Measurements from ENCODE around the gene NUBPL. TPM values are rescaled to one million over a fixed set of nuclear protein-coding genes. Genes with fewer than 3 reads are reported as not detected.

Gene NUBPL
- polyA plus RNA-seq, 1 experiment: 9.3 TPM

DNA sequence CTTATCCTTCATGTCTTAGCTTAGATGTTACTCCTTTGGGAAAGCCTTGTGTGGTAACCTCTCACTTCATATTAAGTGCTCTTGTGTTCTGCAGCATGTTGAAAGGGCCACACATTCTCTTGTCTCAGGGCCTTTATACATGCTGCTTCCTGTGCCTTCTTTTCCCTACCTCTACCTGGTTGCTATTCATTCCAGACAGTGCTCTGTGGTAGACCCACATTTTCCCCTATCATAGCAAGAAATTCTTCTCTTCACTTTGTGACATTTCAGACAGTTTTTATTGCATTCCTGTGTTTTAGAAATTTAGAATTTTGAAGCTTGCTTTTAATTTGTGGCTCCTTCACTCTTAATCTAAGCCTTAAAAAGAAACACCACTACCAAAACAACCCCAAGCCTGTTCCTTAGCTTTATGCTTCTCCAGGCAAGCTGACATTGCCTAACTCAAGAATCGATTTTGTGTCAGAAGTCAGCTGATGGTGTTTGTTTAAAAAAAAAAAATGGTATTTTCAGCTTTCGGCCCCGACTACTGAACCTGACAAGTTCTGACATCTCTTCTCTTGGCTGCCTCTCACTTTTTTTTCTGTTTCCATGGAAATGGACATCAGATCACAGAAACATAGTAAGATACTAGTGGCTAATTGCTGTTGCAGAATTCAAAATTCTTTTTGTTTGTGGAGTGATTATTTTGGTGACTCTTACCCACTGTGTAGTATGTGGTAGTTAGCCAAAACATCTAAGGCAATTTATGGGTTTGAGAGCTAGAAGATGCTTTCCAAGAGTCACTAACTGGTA lies 156.3 kb downstream of the NUBPL start:
- peaks cover 1% of the 10 kb centered on the region; the same call in 1 of the 2 replicates for H3K9me3 ChIP-seq (ENCODE audit: control insufficient read depth, insufficient read depth, low read length)
- DNase-seq (ENCODE audit: low read depth, low spot score): no peak
- no peaks in the 10 kb centered on the region for H3K27me3 ChIP-seq (ENCODE audit: control insufficient read depth, insufficient read depth, low read length)
- no peak overlapping the region for H3K4me3 ChIP-seq (ENCODE audit: low read depth, low read length)
- TF ChIP-seq, protein P1, sequence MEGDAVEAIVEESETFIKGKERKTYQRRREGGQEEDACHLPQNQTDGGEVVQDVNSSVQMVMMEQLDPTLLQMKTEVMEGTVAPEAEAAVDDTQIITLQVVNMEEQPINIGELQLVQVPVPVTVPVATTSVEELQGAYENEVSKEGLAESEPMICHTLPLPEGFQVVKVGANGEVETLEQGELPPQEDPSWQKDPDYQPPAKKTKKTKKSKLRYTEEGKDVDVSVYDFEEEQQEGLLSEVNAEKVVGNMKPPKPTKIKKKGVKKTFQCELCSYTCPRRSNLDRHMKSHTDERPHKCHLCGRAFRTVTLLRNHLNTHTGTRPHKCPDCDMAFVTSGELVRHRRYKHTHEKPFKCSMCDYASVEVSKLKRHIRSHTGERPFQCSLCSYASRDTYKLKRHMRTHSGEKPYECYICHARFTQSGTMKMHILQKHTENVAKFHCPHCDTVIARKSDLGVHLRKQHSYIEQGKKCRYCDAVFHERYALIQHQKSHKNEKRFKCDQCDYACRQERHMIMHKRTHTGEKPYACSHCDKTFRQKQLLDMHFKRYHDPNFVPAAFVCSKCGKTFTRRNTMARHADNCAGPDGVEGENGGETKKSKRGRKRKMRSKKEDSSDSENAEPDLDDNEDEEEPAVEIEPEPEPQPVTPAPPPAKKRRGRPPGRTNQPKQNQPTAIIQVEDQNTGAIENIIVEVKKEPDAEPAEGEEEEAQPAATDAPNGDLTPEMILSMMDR (IDR thresholded peaks at IDR 0.05; ENCODE audit: low read depth, low read length): no peak
- CTCF ChIA-PET: no interaction called here
- POLR2A ChIA-PET: no interaction called here
- H3K27ac ChIP-seq (ENCODE audit: low read depth, low read length): no peak overlapping the region

DNA sequence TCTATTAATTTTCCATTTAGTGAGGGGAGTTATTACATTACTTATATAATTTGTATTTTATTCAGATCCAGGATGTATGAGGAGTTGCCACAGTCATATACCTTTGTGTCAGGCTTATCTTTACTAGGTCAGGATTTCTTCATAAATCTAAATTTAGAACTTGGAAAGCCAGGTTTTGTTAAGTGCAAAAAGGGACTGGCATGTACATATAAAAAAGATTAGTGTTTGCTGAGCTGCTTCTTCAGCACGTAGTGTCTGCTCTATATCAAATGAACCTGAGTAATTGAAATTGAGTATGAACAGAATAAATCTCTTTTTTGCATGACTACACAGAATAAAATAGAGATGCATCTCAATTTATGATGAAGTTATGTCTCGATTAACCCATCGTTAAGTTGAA lies 157.4 kb downstream of the NUBPL start:
- H3K4me3 ChIP-seq (ENCODE audit: low read depth, low read length): no peak overlapping the region
- no peaks in the 10 kb centered on the region for H3K27me3 ChIP-seq (ENCODE audit: control insufficient read depth, insufficient read depth, low read length)
- DNase-seq (ENCODE audit: low read depth, low spot score): no peak
- POLR2A ChIA-PET: no interaction called here
- no peaks in the 10 kb centered on the region for H3K9me3 ChIP-seq (ENCODE audit: control insufficient read depth, insufficient read depth, low read length)
- TF ChIP-seq, protein P1 (IDR thresholded peaks at IDR 0.05; ENCODE audit: low read depth, low read length): no peak
- CTCF ChIA-PET: no interaction called here
- H3K27ac ChIP-seq (ENCODE audit: low read depth, low read length): no peak overlapping the region

DNA sequence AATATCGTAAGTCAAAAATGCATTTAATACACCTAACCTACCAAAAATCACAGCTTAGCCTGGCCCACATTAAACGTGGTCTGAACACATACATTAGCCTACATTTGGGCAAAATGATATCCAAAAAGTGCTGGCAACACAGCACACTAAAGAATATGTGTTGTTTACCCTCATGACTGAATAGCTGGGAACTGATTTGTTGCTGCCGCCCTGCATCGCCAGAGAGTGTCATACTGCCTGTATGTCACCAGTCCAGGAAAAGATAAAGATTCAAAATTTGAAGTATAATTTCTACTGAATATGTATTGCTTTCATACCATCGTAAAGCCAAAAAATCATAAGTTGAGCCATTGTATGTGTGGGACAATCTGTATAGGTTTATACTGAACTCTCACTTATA lies 157.8 kb downstream of the NUBPL start:
- TF ChIP-seq, protein P1 (IDR thresholded peaks at IDR 0.05; ENCODE audit: low read depth, low read length): no peak
- H3K27me3 ChIP-seq (ENCODE audit: control insufficient read depth, insufficient read depth, low read length): no peaks in the 10 kb centered on the region
- ChIA-PET CTCF (no interaction called here), POLR2A (no interaction called here)
- H3K9me3 ChIP-seq (ENCODE audit: control insufficient read depth, insufficient read depth, low read length): no peaks in the 10 kb centered on the region
- DNase-seq (ENCODE audit: low read depth, low spot score): no peak
- no peak overlapping the region for H3K4me3 ChIP-seq (ENCODE audit: low read depth, low read length)
- no peak overlapping the region for H3K27ac ChIP-seq (ENCODE audit: low read depth, low read length)

DNA sequence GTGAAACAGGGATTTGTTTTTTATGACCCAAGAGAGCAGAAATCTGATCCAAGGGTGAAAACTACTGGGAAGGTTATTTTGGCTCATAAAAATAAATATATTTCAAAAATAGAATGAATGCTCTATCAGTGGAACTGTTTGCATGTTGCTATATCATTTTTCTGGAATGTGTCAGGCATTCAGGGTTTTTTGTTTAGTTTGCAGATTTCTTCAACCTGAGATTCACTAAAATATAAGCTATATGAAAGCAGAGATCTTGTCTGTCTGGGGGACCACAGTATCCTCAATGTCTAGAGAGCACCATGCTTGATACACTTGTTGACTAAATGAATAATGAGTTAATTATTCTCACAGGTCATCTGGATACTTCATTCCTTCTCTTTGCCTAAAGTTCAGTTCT lies 165.1 kb downstream of the NUBPL start:
- no peaks in the 10 kb centered on the region for H3K9me3 ChIP-seq (ENCODE audit: control insufficient read depth, insufficient read depth, low read length)
- ChIA-PET CTCF (no interaction called here), POLR2A (no interaction called here)
- no peaks in the 10 kb centered on the region for H3K27me3 ChIP-seq (ENCODE audit: control insufficient read depth, insufficient read depth, low read length)
- H3K4me3 ChIP-seq (ENCODE audit: low read depth, low read length): no peak overlapping the region
- no peak overlapping the region for H3K27ac ChIP-seq (ENCODE audit: low read depth, low read length)
- no peak for DNase-seq (ENCODE audit: low read depth, low spot score)
- TF ChIP-seq, protein P1 (IDR thresholded peaks at IDR 0.05; ENCODE audit: low read depth, low read length): no peak

DNA sequence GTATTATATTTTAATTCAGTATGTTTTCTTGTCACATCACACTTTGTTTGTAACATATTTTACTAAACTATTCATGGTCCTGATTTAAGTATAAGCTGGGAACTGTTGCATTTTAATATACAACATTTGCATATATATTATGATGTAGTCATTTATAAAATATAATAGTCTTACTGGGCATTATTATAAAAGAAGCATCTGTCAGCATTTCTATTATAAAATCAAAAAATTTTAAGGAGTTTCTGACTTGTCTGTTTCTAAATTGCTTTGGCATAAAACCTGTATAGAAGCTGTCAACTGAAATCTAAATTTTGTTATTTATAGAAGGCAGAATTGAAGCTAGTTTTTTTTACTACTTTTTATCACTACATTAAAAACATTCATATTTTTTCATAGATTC lies 166.6 kb downstream of the NUBPL start:
- DNase-seq (ENCODE audit: low read depth, low spot score): no peak
- Histone ChIP-seq H3K9me3 (ENCODE audit: control insufficient read depth, insufficient read depth, low read length) (no peaks in the 10 kb centered on the region), H3K27me3 (ENCODE audit: control insufficient read depth, insufficient read depth, low read length) (no peaks in the 10 kb centered on the region), H3K4me3 (ENCODE audit: low read depth, low read length) (no peak overlapping the region), H3K27ac (ENCODE audit: low read depth, low read length) (no peak overlapping the region)
- ChIA-PET CTCF (no interaction called here), POLR2A (no interaction called here)
- TF ChIP-seq, protein P1 (IDR thresholded peaks at IDR 0.05; ENCODE audit: low read depth, low read length): no peak
